B cell (primary cell): Measurements from ENCODE around the gene OCA2.

ENCODE experiments used
- EZH2 ChIP-seq: IDR thresholded peaks from 2 replicates; pipeline ENCODE4 v1.6.1; 2012; ENCODE audit warnings: borderline replicate concordance, low read depth, mild to moderate bottlenecking, moderate library complexity, low read length; ENCODE audit not compliant: insufficient read depth, poor library complexity, severe bottlenecking
- TF ChIP-seq, protein P1 (sequence below): fragments of 200-600 bp; IDR thresholded peaks from one replicate; pipeline ENCODE4 v1.8.0; 2022; ENCODE audit warnings: antibody characterized with exemption, mild to moderate bottlenecking

DNA sequence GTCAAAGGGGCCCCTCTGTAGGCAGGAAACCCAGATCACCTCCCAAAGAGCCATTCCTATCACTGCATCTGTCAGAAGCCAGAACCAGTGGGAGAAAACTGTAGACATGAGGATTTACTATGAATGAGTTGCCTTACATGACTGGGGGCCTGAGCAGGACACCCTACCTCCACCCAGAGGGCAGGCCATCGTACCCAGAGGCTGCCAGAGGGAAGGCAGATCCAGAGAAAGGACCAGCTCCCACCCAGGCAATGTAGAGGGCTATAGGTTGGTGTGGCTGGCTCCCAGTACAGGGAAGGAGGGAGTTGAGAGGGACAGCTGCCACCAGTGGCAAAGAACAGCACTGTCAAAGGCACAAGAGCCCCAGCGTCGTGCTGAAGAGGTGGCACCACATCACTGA lies 233.2 kb downstream of the OCA2 start:
- TF ChIP-seq EZH2: no peak
- TF ChIP-seq, protein P1, sequence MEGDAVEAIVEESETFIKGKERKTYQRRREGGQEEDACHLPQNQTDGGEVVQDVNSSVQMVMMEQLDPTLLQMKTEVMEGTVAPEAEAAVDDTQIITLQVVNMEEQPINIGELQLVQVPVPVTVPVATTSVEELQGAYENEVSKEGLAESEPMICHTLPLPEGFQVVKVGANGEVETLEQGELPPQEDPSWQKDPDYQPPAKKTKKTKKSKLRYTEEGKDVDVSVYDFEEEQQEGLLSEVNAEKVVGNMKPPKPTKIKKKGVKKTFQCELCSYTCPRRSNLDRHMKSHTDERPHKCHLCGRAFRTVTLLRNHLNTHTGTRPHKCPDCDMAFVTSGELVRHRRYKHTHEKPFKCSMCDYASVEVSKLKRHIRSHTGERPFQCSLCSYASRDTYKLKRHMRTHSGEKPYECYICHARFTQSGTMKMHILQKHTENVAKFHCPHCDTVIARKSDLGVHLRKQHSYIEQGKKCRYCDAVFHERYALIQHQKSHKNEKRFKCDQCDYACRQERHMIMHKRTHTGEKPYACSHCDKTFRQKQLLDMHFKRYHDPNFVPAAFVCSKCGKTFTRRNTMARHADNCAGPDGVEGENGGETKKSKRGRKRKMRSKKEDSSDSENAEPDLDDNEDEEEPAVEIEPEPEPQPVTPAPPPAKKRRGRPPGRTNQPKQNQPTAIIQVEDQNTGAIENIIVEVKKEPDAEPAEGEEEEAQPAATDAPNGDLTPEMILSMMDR: no peak
